Prostate gland (tissue), 2 donors: ENCODE measurements around the gene UTP11.

ENCODE experiments used
- CTCF ChIP-seq, 4 experiments: fragments of 200-600 bp in 2 of 4; fragments of 450-650 bp in 2 of 4; sonication (generic) in 2 of 4; IDR thresholded peaks; 1 replicate in 3 of 4; 2 replicates in 1 of 4; pipeline ENCODE4 v1.5.1; 2016 to 2019; ENCODE audit warnings: antibody characterized with exemption in 4 of 4, mild to moderate bottlenecking in 2 of 4, moderate library complexity in 2 of 4
- POLR2AphosphoS5 ChIP-seq: sonication (generic); formaldehyde crosslinking; IDR thresholded peaks from one replicate; pipeline ENCODE4 v1.6.1; 2017; ENCODE audit warnings: antibody characterized with exemption

- TF ChIP-seq CTCF (IDR thresholded peaks at IDR 0.05) (no peak), POLR2AphosphoS5 (no peak)
These were observed 41.0 kb downstream of the UTP11 start for GRCh38 chr1:38053416-38054091.
